ENCODE results near the gene FMNL3.
"Not testable (repeated sequence)": the region's sequence is repeated elsewhere in the genome, so short reads cannot be mapped to it uniquely, and the experiment has no call there.

The FMNL3 gene

DNA sequence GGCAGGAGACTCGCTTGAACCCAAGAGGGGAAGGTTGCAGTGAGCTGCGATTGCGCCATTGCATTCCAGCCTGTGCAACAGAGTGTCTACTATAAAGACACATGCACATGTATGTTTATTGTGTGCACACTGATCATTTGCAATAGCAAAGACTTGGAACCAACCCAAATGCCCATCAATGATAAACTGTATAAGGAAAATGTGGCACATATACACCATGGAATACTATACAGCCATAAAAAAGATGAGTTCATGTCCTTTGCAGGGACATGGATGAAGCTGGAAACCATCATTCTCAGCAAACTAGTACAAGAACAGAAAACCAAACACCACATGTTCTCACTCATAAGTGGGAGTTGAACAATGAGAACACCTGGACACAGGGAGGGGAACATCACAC, 6.7 kb upstream of the FMNL3 start:
- DNase-seq (ENCODE audit: low read depth in 2 of 2, low spot score in 1 of 2) = not testable (repeated sequence)

DNA sequence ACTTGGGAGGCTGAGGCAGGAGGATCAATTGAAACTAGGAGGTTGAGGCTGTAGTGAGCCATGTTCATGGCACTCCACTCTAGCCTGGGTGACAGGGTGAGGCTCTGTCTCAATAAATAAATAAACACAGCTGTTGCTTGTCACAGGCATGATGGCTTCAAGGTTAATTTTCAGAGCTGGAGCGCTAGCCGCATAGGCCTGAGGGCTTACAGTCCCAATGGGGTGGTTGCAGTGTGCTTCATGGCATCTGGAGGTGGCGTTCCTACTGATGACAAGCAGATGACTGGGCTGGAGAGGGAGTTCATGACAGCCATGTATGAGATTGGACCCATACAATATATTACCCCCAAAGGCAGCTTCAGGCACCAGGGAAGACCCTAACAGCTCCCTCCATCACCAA, 1.6 kb upstream of the FMNL3 start:
- no peak for DNase-seq (ENCODE audit: low read depth in 2 of 2, low spot score in 1 of 2)

GRCh38 chr12:49707812-49708147, 575 bp upstream of the FMNL3 start:
- DNase-seq (ENCODE audit: low read depth in 2 of 2, low spot score in 1 of 2) = no peak

DNA sequence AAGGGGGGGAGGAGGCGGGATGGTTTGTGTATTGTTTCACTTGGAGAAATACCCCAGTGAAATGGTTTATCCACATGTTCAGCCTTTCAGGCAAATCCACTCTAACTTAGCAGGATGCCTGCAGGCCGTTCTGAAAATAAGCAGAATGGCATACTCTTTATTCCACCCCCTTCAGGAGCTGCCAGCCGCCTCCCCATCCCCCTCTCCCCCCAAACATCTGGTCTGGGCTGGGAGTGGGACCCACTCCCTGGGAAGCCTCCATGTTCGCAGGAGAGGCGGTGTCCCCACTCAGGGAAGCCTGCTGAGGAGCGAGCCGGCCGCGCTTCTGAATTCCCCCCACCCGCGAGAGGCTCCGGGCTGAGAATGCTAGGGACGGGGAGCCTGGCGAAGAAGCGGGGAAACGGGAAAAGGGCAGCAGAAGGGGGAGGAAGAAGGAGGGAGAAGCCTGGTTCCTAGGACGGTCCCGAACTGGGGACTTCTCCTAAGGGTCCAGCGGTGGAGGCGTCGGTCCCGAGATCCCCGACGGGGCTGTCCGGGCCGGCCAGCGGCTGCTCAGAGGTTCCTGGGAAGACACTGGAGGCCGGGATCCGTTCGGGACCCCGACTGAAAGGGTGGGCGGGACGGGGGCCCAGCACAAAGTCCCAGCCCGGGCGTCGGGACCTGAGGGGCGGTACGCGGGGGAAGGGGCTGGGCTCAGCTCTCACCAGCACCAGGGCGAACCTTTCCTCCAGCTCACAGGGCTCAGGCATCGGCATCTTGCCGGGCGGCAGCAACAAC, 666 bp downstream of the FMNL3 start:
- no peak for DNase-seq (ENCODE audit: low read depth in 2 of 2, low spot score in 1 of 2)

DNA sequence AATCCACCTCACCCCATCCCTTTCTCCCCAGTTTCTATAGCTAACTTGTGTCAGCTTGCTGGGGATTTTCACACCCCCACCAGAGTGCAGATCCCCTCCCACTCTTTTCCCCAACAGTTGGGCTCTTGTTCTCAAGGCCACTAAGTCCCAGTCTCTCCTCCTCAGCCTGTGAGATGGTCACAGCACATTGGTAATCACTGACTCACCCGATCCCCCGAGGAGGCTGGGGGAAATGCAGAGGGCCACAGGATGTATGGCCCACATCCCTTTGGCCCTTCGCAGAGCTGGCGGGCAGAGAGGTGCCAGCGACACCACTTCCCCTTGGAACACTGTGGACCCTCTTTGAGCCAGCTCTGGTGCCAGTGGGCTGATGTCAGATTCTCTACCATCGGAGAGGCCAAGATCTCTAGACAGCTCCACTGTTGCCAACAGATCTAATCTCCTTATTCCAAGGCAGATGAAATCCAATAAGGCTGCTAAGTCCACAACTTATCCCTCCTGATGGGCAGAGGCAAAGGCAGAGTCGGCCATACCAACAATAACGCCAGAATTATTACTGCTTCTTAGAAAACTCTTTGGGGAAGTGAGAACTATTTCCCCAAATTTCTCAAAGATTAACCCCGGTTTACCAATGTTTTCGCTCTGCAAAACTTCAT, 1.6 kb downstream of the FMNL3 start:
- no peak for DNase-seq (ENCODE audit: low read depth in 2 of 2, low spot score in 1 of 2)

GRCh38 chr12:49703647-49704137, 3.5 kb downstream of the FMNL3 start:
- DNase-seq (ENCODE audit: low read depth in 2 of 2, low spot score in 1 of 2) = peak in 1 of 2 donors; percentile 26

DNA sequence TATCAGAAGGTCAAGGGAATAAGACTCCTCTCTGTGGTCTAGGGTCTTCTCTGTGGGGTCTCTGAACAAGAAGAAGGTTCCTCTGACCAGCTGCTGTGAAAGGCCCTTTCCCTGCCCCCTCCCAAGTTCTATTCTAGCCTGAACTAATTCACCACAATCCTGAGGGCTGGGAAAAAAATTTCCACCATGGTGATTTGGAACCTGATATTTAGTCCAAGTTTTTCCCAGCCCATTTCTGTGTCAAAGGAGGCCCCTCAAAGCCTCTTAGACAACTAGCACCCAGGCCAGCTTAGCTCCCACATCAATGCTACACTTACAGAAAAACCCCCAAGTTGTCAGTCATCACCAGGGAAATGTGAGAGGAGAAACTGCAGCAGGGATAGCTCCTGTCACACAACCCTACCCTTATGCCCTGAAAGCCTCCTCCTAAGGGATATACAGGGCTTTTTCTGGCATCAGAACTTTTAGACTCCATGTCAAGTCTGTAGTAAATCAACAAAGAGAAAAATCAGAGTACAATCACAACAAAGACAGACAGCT, 4.5 kb downstream of the FMNL3 start:
- DNase-seq (ENCODE audit: low read depth in 2 of 2, low spot score in 1 of 2) = no peak

GRCh38 chr12:49702009-49702408, 5.2 kb downstream of the FMNL3 start:
- DNase-seq (ENCODE audit: low read depth in 2 of 2, low spot score in 1 of 2) = no peak

DNA sequence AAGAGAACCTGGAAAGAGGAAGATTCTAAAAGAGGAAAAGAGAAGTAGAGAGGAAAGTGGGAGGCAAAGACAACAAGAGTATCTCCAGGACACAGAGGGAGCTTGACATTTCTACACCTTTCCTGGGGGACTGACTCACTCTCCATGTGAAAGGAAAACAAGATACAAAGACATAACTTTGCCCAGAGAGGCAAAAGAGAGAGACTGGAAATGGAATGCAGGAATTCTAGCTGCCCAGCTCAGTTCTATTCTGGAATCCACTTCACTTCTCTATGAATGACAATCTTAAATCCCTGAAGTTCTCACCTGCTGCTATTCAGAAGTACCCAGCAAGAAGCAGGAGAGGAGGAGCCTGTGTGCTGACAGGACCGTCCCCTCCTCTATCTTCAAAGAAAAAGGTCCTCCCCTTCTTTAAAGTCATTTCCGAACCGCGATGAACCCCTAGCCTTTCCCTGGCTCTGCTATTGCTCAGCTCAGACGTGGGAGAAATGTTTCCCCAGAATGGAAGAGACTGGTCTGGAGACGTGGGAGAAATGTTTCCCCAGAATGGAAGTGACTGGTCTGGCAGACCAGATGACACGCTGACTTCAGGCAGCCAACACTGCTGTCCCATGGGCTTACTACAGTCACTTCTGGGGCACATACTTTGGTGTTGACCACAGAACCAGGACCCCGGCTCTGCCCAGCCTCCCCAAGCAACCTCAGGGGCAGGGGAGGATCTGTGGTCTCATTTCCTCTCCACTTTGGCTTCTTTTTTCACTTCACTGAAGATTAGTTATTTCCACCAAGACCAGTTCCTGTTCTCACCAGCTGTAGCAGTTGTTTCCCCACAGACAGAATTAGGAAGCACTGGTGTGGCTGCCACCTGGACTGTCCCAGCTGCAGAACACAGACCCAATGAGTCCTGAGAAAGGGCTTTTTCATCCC, 8.3 kb downstream of the FMNL3 start:
- peak in 1 of 2 donors; percentile 25 for DNase-seq (ENCODE audit: low read depth in 2 of 2, low spot score in 1 of 2)

- no peak for DNase-seq (ENCODE audit: low read depth in 2 of 2, low spot score in 1 of 2)
Measured at GRCh38 chr12:49697808-49698207, 9.4 kb downstream of the FMNL3 start.

DNA sequence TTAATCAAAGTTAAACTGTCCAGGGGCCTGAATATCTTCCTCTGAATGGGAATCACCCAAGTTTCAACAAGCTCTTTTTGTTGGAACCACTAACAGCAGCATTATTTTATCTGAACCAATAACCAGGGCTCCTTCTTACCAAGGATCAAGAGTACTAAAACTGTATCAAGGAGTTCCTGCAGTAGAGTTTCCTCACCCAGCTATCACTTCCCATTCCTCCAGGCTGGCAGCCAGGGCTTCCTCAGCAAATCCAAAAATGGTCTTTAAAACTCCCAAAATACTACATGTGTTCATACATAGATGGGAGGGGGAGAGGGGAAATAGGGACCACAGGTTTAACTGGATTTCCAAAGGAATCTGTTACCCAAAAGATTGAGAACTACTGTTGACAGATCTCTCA, 10.5 kb downstream of the FMNL3 start:
- no peak for DNase-seq (ENCODE audit: low read depth in 2 of 2, low spot score in 1 of 2)

GRCh38 chr12:49693931-49694444, 13.2 kb downstream of the FMNL3 start:
- DNase-seq (ENCODE audit: low read depth in 2 of 2, low spot score in 1 of 2) = no peak

- no peak for DNase-seq (ENCODE audit: low read depth in 2 of 2, low spot score in 1 of 2)
Measured at GRCh38 chr12:49692851-49693250, 14.4 kb downstream of the FMNL3 start.

GRCh38 chr12:49689785-49690184, 17.4 kb downstream of the FMNL3 start:
- no peak for DNase-seq (ENCODE audit: low read depth in 2 of 2, low spot score in 1 of 2)

- DNase-seq (ENCODE audit: low read depth in 2 of 2, low spot score in 1 of 2) = no peak
Measured at GRCh38 chr12:49689237-49689636, 18.0 kb downstream of the FMNL3 start.

DNA sequence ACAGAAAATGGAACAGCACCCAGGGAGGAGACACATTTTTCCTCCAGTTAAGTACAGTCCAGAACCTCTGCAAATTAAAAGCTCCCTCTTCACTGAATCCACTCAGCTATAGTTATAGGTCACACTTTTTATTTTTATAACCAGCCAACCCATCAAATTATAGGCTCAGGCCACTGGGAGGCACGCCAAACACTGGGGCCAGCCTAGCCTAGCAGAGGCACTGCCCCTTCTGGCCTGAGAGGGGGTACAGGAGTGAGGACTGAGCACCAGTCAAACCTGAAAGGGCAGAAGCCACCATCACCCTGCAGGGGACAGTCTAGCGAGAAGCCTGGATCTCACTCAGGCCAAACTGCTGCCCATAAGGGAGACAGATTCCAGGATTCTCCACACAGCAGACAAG, 19.3 kb downstream of the FMNL3 start:
- no peak for DNase-seq (ENCODE audit: low read depth in 2 of 2, low spot score in 1 of 2)

DNA sequence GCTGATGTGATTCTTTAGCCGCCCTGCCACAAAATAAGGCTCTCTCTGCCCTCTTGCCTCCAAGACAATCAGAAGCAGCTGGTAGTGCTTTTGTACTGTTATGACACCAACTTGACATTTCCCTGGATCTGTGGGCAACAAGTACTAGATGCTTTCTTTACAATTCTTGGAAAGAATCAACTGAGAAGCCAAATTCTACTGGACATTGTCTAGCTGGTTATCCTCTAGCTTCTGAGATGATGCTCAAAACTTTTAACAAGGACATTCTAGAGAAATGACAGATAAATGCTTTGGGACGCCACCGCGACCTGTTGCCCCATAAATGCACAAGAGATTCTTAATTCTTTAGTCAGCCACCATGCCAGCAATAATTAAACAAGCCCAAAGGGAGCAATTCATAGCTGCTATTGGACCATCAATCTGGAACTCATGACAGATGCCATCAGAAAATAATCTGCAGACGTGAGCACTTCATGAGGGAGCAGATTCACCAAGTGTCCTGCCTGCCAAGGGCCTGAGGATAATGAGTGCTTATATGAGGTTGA, 22.8 kb downstream of the FMNL3 start:
- no peak for DNase-seq (ENCODE audit: low read depth in 2 of 2, low spot score in 1 of 2)

- DNase-seq (ENCODE audit: low read depth in 2 of 2, low spot score in 1 of 2) = no peak
Measured at GRCh38 chr12:49683599-49684309, 23.5 kb downstream of the FMNL3 start.

DNA sequence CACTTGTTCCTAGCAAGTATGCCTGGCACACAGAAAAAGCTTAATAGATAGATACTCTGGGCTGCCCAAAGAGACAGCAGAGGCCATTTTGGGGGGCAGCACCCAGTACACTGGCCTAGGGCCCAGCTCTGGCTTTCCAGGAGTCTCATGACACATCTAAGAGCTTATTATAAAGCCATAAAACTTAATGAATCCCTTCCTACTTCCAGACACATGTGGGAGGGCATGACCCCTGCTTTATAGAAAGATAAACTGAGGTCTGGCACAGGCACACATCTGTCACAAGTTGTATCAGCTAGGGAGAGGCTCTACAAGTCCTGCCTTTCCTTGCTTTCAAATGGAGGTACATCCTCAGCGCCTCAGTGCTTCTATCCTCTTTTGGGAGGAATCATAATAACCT, 27.1 kb downstream of the FMNL3 start:
- no peak for DNase-seq (ENCODE audit: low read depth in 2 of 2, low spot score in 1 of 2)

DNA sequence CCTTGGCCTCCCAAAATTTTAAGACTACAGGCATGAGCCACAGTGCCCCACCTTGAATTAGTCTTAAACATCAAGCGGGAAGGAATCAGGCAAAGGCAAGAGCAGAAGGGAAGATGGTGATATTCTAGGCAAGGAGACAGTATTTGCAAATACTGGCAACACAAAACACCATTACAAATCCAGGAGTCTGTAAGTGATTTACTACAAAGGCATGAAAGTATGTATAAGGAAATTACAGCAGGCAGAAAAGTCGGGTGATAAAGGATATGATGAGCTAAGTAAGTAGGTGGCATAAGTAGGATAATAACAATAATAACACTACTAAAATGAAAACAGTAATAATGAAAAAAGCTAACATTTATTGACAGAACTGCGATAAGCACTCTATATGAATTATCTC, 28.5 kb downstream of the FMNL3 start:
- DNase-seq (ENCODE audit: low read depth in 2 of 2, low spot score in 1 of 2) = no peak

All from stimulated activated CD8-positive, alpha-beta memory T cell treated with anti-CD3 and anti-CD28 coated beads, Interleukin-4, amount 100 ng/mL, for 4 hours (primary cell).